Gastrocnemius medialis (tissue), 4 donors: ENCODE results near the gene GNAZ. TPM values are rescaled to one million over a fixed set of nuclear protein-coding genes. Genes with fewer than 3 reads are reported as not detected.

Experiments
- ATAC-seq, 2 donors: fragments of 150-250 bp; one replicate each; pipeline ENCODE4 v1.9.1; 2016
- DNase-seq, 2 donors: peaks; one replicate each; pipeline ENCODE4 v3.0.0-alpha.2; 2019
- H3K27ac ChIP-seq, 4 donors: fragments of 200-600 bp; sonication (generic); 1 replicate in 1 of 4; 2 replicates in 3 of 4; pipeline ENCODE4 v1.5.1; 2016 to 2018; ENCODE audit warnings: mild to moderate bottlenecking in 2 of 4, moderate library complexity in 1 of 4
- H3K27me3 ChIP-seq, 3 donors: fragments of 200-600 bp; sonication (generic) in 2 of 3; 1 replicate in 1 of 3; 2 replicates in 2 of 3; pipeline versions ENCODE4 v1.5.1 to v1.6.0; 2016 to 2019; ENCODE audit warnings: mild to moderate bottlenecking in 1 of 3, moderate library complexity in 1 of 3
- H3K36me3 ChIP-seq, 2 donors: fragments of 200-600 bp; sonication (generic) in 1 of 2; one replicate each; pipeline ENCODE4 v1.5.1; 2017 to 2018
- H3K4me1 ChIP-seq, 2 donors: fragments of 200-600 bp; sonication (generic) in 1 of 2; one replicate each; pipeline ENCODE4 v1.5.1; 2016 to 2017; ENCODE audit warnings: mild to moderate bottlenecking in 2 of 2
- H3K4me3 ChIP-seq, 4 donors: fragments of 200-600 bp; sonication (generic) in 3 of 4; 1 replicate in 1 of 4; 2 replicates in 3 of 4; pipeline ENCODE4 v1.5.1; 2016 to 2019; ENCODE audit warnings: mild to moderate bottlenecking in 2 of 4
- H3K9me3 ChIP-seq, 3 donors: fragments of 200-600 bp; sonication (generic) in 2 of 3; 1 replicate in 1 of 3; 2 replicates in 2 of 3; pipeline ENCODE4 v1.5.1; 2016 to 2019
- CTCF ChIP-seq, 5 experiments: fragments of 450-650 bp in 3 of 5; fragments of 200-600 bp in 2 of 5; sonication (generic) in 2 of 5; IDR thresholded peaks in 4 of 5; conservative IDR thresholded peaks in 1 of 5; 1 replicate in 4 of 5; 2 replicates in 1 of 5; pipeline ENCODE4 v1.5.1; 2016 to 2019; ENCODE audit warnings: antibody characterized with exemption in 5 of 5, mild to moderate bottlenecking in 3 of 5, moderate library complexity in 3 of 5
- POLR2A ChIP-seq, 2 donors: fragments of 450-650 bp; IDR thresholded peaks; one replicate each; pipeline ENCODE4 v1.6.1; 2017; ENCODE audit warnings: antibody characterized with exemption in 2 of 2, mild to moderate bottlenecking in 2 of 2, moderate library complexity in 2 of 2
- in situ Hi-C, 4 donors: fragments of 200-750 bp; cut with MboI; loops; one replicate each; pipeline versions ENCODE4 v1.15.0 to v1.8.0; 2017; ENCODE audit warnings: low sequenced_read_pairs in 4 of 4
- intact Hi-C: fragments of 100-400 bp; cut with DNase I; formaldehyde crosslinking; loops from one replicate; pipeline ENCODE4 v1.15.1; 2023; ENCODE audit warnings: low total_unique reads
- total RNA-seq, 4 donors: library from RNA; depleted of rRNA; stranded (reverse); fragments of >200 nt; gene quantifications; one replicate each; pipeline versions ENCODE4 v1.1.0 to v1.2.3, GENCODE V29; 2016

The GNAZ gene
- total RNA-seq, 4 donors from 2014 or later: 0.92 to 3.1 (median 2.6) TPM

- H3K9me3 ChIP-seq: no peaks in the 10 kb centered on the region
- intact Hi-C loops (no loop called here), in situ Hi-C loops (no loop called here)
- H3K4me3 ChIP-seq: no peak overlapping the region
- ATAC-seq: no peak
- DNase-seq: no peak
- no peak overlapping the region for H3K27ac ChIP-seq
- no peaks in the 10 kb centered on the region for H3K27me3 ChIP-seq
- TF ChIP-seq POLR2A (IDR thresholded peaks at IDR 0.05): no peak
- TF ChIP-seq CTCF (IDR thresholded peaks at IDR 0.05 in 4 of 5, conservative IDR thresholded peaks at IDR 0.05 in 1 of 5): no peak
- H3K36me3 ChIP-seq: no peaks in the 10 kb centered on the region
- H3K4me1 ChIP-seq: no peaks in the 10 kb centered on the region
Observed at GRCh38 chr22:23154461-23154860, 84.1 kb downstream of the GNAZ start.

GRCh38 chr22:23155143-23155542 is 84.8 kb downstream of the GNAZ start:
- Histone ChIP-seq H3K27ac (no peak overlapping the region), H3K9me3 (no peaks in the 10 kb centered on the region), H3K27me3 (no peaks in the 10 kb centered on the region), H3K36me3 (no peaks in the 10 kb centered on the region), H3K4me1 (no peaks in the 10 kb centered on the region), H3K4me3 (no peak overlapping the region)
- intact Hi-C loops: no loop called here
- TF ChIP-seq POLR2A (IDR thresholded peaks at IDR 0.05) (no peak), CTCF (IDR thresholded peaks at IDR 0.05 in 4 of 5, conservative IDR thresholded peaks at IDR 0.05 in 1 of 5) (no peak)
- in situ Hi-C loops: no loop called here
- no peak for DNase-seq
- ATAC-seq: no peak

GRCh38 chr22:23155831-23156230 is 85.5 kb downstream of the GNAZ start:
- in situ Hi-C loops: no loop called here
- intact Hi-C loops: no loop called here
- H3K9me3 ChIP-seq: no peaks in the 10 kb centered on the region
- no peaks in the 10 kb centered on the region for H3K36me3 ChIP-seq
- no peaks in the 10 kb centered on the region for H3K27me3 ChIP-seq
- ATAC-seq (no peak), DNase-seq (no peak)
- H3K27ac ChIP-seq: no peak overlapping the region
- H3K4me1 ChIP-seq: no peaks in the 10 kb centered on the region
- TF ChIP-seq CTCF (IDR thresholded peaks at IDR 0.05 in 4 of 5, conservative IDR thresholded peaks at IDR 0.05 in 1 of 5) (no peak), POLR2A (IDR thresholded peaks at IDR 0.05) (no peak)
- H3K4me3 ChIP-seq: no peak overlapping the region

- Histone ChIP-seq H3K4me1 (no peaks in the 10 kb centered on the region), H3K27ac (no peak overlapping the region), H3K4me3 (no peak overlapping the region), H3K9me3 (no peaks in the 10 kb centered on the region), H3K27me3 (no peaks in the 10 kb centered on the region), H3K36me3 (no peaks in the 10 kb centered on the region)
- intact Hi-C loops: no loop called here
- in situ Hi-C loops: no loop called here
- TF ChIP-seq POLR2A (IDR thresholded peaks at IDR 0.05): no peak
- no peak for TF ChIP-seq CTCF (IDR thresholded peaks at IDR 0.05 in 4 of 5, conservative IDR thresholded peaks at IDR 0.05 in 1 of 5)
- ATAC-seq (no peak), DNase-seq (no peak)
Observed at GRCh38 chr22:23156286-23156685, 86.0 kb downstream of the GNAZ start.
